GM23338 (cell line): ENCODE measurements around the gene TEX44.

Experiments
- CREB1 ChIP-seq: fragments of 250-450 bp; sonication (Bioruptor Pico); IDR thresholded peaks from 2 replicates; pipeline ENCODE4 v1.5.0; 2020; ENCODE audit warnings: low read depth, mild to moderate bottlenecking, moderate library complexity
- CTCF ChIP-seq, 2 experiments: fragments of 200-600 bp in 1 of 2; sonication (generic) in 1 of 2; conservative IDR thresholded peaks; 2 replicates each; pipeline versions ENCODE4 v1.5.1 to v1.6.1; 2016 to 2017; ENCODE audit warnings: antibody characterized with exemption in 2 of 2, low read depth in 2 of 2, mild to moderate bottlenecking in 2 of 2, moderate library complexity in 1 of 2
- EZH2 ChIP-seq: fragments of 200-600 bp; sonication (generic); IDR thresholded peaks from one replicate; pipeline ENCODE4 v1.8.0; 2017; ENCODE audit warnings: antibody characterized with exemption, mild to moderate bottlenecking, low read depth; ENCODE audit not compliant: unreplicated experiment
- EZH2phosphoT487 ChIP-seq: fragments of 200-600 bp; sonication (generic); IDR thresholded peaks from one replicate; pipeline ENCODE4 v1.8.1; 2018; ENCODE audit warnings: antibody characterized with exemption; ENCODE audit not compliant: unreplicated experiment
- JUNB ChIP-seq: IDR thresholded peaks from one replicate; pipeline ENCODE4 v1.6.1; 2016; ENCODE audit warnings: antibody characterized with exemption; ENCODE audit not compliant: unreplicated experiment
- POLR2AphosphoS5 ChIP-seq: IDR thresholded peaks from 2 replicates; pipeline ENCODE4 v1.6.1; 2016; ENCODE audit warnings: antibody characterized with exemption, low read depth
- REST ChIP-seq: IDR thresholded peaks from one replicate; pipeline ENCODE4 v1.6.1; 2018; ENCODE audit warnings: antibody characterized with exemption; ENCODE audit not compliant: unreplicated experiment
- ZNF462 ChIP-seq: fragments of 250-450 bp; sonication (Bioruptor Pico); IDR thresholded peaks from 2 replicates; pipeline ENCODE4 v1.5.0; 2020; ENCODE audit warnings: mild to moderate bottlenecking, moderate library complexity

GRCh38 chr2:231642631-231643494 is 50.2 kb downstream of the TEX44 start:
- TF ChIP-seq POLR2AphosphoS5 (no peak), CTCF (conservative IDR thresholded peaks at IDR 0.05; ENCODE audit: low read depth in 2 of 2) (no peak), EZH2phosphoT487 (no peak), CREB1 (no peak), JUNB (no peak), EZH2 (no peak), REST (no peak), ZNF462 (CRISPR knock-in tag) (no peak)
